ENCODE results near the gene RNF167. TPM values are rescaled to one million over a fixed set of nuclear protein-coding genes. Genes with fewer than 3 reads are reported as not detected.

The RNF167 gene
- total RNA-seq, 2 donors from 2014 or later = 92.1 to 120 TPM

- H3K4me3 ChIP-seq = no peak overlapping the region
- no peaks in the 10 kb centered on the region for H3K36me3 ChIP-seq
- H3K27ac ChIP-seq = no peak overlapping the region
- no peaks in the 10 kb centered on the region for H3K9me3 ChIP-seq
- TF ChIP-seq CTCF (IDR thresholded peaks at IDR 0.05) = no peak
- no peak overlapping the region for H3K9ac ChIP-seq (ENCODE audit: low read depth in 2 of 2, low read length in 2 of 2)
- H3K27me3 ChIP-seq = no peaks in the 10 kb centered on the region
- intact Hi-C loops (cut with DNase I) = loop anchor here (5.0 kb wide), 1 partner anchor 70 kb away; the partner anchor contains the start of gene CHRNE
- no peaks in the 10 kb centered on the region for H3K4me1 ChIP-seq
- no peak for DNase-seq
Measured at GRCh38 chr17:4971826-4972225, 31.8 kb downstream of the RNF167 start.

- Histone ChIP-seq H3K4me3 (no peak overlapping the region), H3K27me3 (no peaks in the 10 kb centered on the region), H3K9ac (ENCODE audit: low read depth in 2 of 2, low read length in 2 of 2) (no peak overlapping the region), H3K36me3 (no peaks in the 10 kb centered on the region), H3K4me1 (no peaks in the 10 kb centered on the region), H3K9me3 (no peaks in the 10 kb centered on the region), H3K27ac (no peak overlapping the region)
- TF ChIP-seq CTCF (IDR thresholded peaks at IDR 0.05) = no peak
- intact Hi-C loops (cut with DNase I) = loop anchor here (5.0 kb wide), 1 partner anchor 70 kb away; the partner anchor contains the start of gene CHRNE
- no peak for DNase-seq
Measured at GRCh38 chr17:4972322-4972721, 32.3 kb downstream of the RNF167 start.

GRCh38 chr17:4972752-4973151, 32.7 kb downstream of the RNF167 start:
- TF ChIP-seq CTCF (IDR thresholded peaks at IDR 0.05) = no peak
- Histone ChIP-seq H3K4me3 (no peak overlapping the region), H3K9me3 (no peaks in the 10 kb centered on the region), H3K4me1 (no peaks in the 10 kb centered on the region), H3K9ac (ENCODE audit: low read depth in 2 of 2, low read length in 2 of 2) (no peak overlapping the region), H3K27me3 (no peaks in the 10 kb centered on the region), H3K27ac (no peak overlapping the region), H3K36me3 (no peaks in the 10 kb centered on the region)
- no peak for DNase-seq
- intact Hi-C loops (cut with DNase I) = loop anchor here (5.0 kb wide), 1 partner anchor 70 kb away; the partner anchor contains the start of gene CHRNE

- Histone ChIP-seq H3K36me3 (no peaks in the 10 kb centered on the region), H3K4me1 (no peaks in the 10 kb centered on the region), H3K27ac (no peak overlapping the region), H3K9ac (ENCODE audit: low read depth in 2 of 2, low read length in 2 of 2) (no peak overlapping the region), H3K9me3 (no peaks in the 10 kb centered on the region), H3K4me3 (no peak overlapping the region), H3K27me3 (no peaks in the 10 kb centered on the region)
- no peak for DNase-seq
- no peak for TF ChIP-seq CTCF (IDR thresholded peaks at IDR 0.05)
- intact Hi-C loops (cut with DNase I) = loop anchor here (5.0 kb wide), 1 partner anchor 71 kb away; the partner anchor contains the start of gene CHRNE
Measured at GRCh38 chr17:4973256-4974114, 33.4 kb downstream of the RNF167 start.

- Histone ChIP-seq H3K27me3 (no peaks in the 10 kb centered on the region), H3K4me3 (no peak overlapping the region), H3K4me1 (no peaks in the 10 kb centered on the region), H3K36me3 (no peaks in the 10 kb centered on the region), H3K9ac (ENCODE audit: low read depth in 2 of 2, low read length in 2 of 2) (no peak overlapping the region), H3K27ac (no peak overlapping the region), H3K9me3 (no peaks in the 10 kb centered on the region)
- intact Hi-C loops (cut with DNase I) = loop anchor here (5.0 kb wide), 1 partner anchor 72 kb away; the partner anchor contains the start of gene CHRNE
- TF ChIP-seq CTCF (IDR thresholded peaks at IDR 0.05) = no peak
- DNase-seq = no peak
Measured at GRCh38 chr17:4974115-4974670, 34.1 kb downstream of the RNF167 start.

All from colonic mucosa (tissue), 4 donors.